Caco-2 (cell line): ENCODE measurements around the gene ZNF318. TPM values are rescaled to one million over a fixed set of nuclear protein-coding genes. Genes with fewer than 3 reads are reported as not detected.

Experiments used
- BruUV-seq: library from RNA; stranded (reverse); fragments of 400-500 nt; replicated peaks from 2 replicates; lab custom pipeline; 2021; lab: Mats Ljungman, UMichigan
- CTCF ChIA-PET: fragments of 300-600 bp; sonication (Branson Sonifier 250); formaldehyde crosslinking; loops from one replicate; lab custom pipeline; 2022; ENCODE audit warnings: antibody characterized with exemption; lab: Charles Lee
- POLR2A ChIA-PET: fragments of 300-600 bp; sonication (Branson Sonifier 250); formaldehyde crosslinking; loops from one replicate; lab custom pipeline; 2022; ENCODE audit warnings: antibody characterized with exemption; lab: Charles Lee
- DNase-seq, 2 experiments: peaks; one replicate each; pipeline versions ENCODE4 v3.0.0 to v3.0.0-alpha.2; 2020 to 2022
- H3K27me3 ChIP-seq: replicated peaks from 2 replicates; pipeline ENCODE4 v1.6.0; 2011; ENCODE audit warnings: low read length; ENCODE audit not compliant: control insufficient read depth, insufficient read depth
- H3K36me3 ChIP-seq: 2 replicates; pipeline ENCODE4 v1.5.1; 2011; ENCODE audit warnings: low read length; ENCODE audit not compliant: control insufficient read depth, insufficient read depth
- H3K4me1 ChIP-seq: fragments of 250-450 bp; sonication (Bioruptor Pico); 2 replicates; pipeline ENCODE4 v1.5.1; 2020; ENCODE audit warnings: mild to moderate bottlenecking
- H3K4me3 ChIP-seq: 2 replicates; pipeline ENCODE4 v1.5.1; 2011; ENCODE audit warnings: low read depth, mild to moderate bottlenecking, control low read depth, low read length
- H3K9me3 ChIP-seq: fragments of 250-450 bp; sonication (Bioruptor Pico); 2 replicates; pipeline ENCODE4 v1.5.1; 2020; ENCODE audit warnings: mild to moderate bottlenecking, moderate library complexity
- H3K27ac Mint-ChIP-seq: one replicate; pipeline ENCODE4 v1.8.0; 2022; ENCODE audit warnings: mixed read lengths; ENCODE audit not compliant: unreplicated experiment
- H3K27me3 Mint-ChIP-seq: one replicate; pipeline ENCODE4 v1.8.0; 2022; ENCODE audit warnings: mixed read lengths; ENCODE audit not compliant: insufficient read depth, unreplicated experiment
- H3K36me3 Mint-ChIP-seq: one replicate; pipeline ENCODE4 v1.8.0; 2022; ENCODE audit warnings: mild to moderate bottlenecking, mixed read lengths; ENCODE audit not compliant: insufficient read depth, unreplicated experiment
- H3K4me1 Mint-ChIP-seq: one replicate; pipeline ENCODE4 v1.8.0; 2022; ENCODE audit warnings: low read depth, mixed read lengths; ENCODE audit not compliant: unreplicated experiment
- H3K4me3 Mint-ChIP-seq: one replicate; pipeline ENCODE4 v1.8.0; 2022; ENCODE audit warnings: mild to moderate bottlenecking, moderate library complexity, mixed read lengths; ENCODE audit not compliant: unreplicated experiment
- H3K9me3 Mint-ChIP-seq: one replicate; pipeline ENCODE4 v1.8.0; 2022; ENCODE audit warnings: mixed read lengths; ENCODE audit not compliant: unreplicated experiment
- CTCF ChIP-seq, 2 experiments: fragments of 200-600 bp in 1 of 2; IDR thresholded peaks; 1 replicate in 1 of 2; 2 replicates in 1 of 2; pipeline versions ENCODE4 v1.5.1 to v1.8.0; 2011 to 2022; ENCODE audit warnings: antibody characterized with exemption in 1 of 2, control low read depth in 1 of 2, inconsistent platforms in 1 of 2, low read depth in 1 of 2, low read length in 1 of 2, mild to moderate bottlenecking in 1 of 2, moderate library complexity in 1 of 2; ENCODE audit not compliant: insufficient read depth in 1 of 2, severe bottlenecking in 1 of 2, unreplicated experiment in 1 of 2
- intact Hi-C: fragments of 100-400 bp; cut with micrococcal nuclease; formaldehyde crosslinking; loops from one replicate; pipeline ENCODE4 v1.10.0; 2022; ENCODE audit not compliant: unreplicated experiment
- total RNA-seq: library from RNA; stranded (reverse); gene quantifications from 2 replicates; pipeline ENCODE4 v1.2.3, GENCODE V29; 2022

Gene ZNF318
- total RNA-seq, 1 experiment from 2014 or later, result 11.7 TPM

- intact Hi-C loops, result no loop called here
These were observed 37.8 kb upstream of the ZNF318 start for GRCh38 chr6:43407296-43407695.

GRCh38 chr6:43405354-43405753, 35.9 kb upstream of the ZNF318 start:
- no TSS peak for BruUV-seq
- no peak for DNase-seq
- ChIA-PET CTCF (no interaction called here), POLR2A (no interaction called here)
- H3K9me3 Mint-ChIP-seq, result peaks cover 12% of the 10 kb centered on the region
- H3K27me3 Mint-ChIP-seq, result no peaks in the 10 kb centered on the region
- no peak for TF ChIP-seq CTCF (IDR thresholded peaks at IDR 0.05; ENCODE audit: insufficient read depth in 1 of 2, low read depth in 1 of 2, low read length in 1 of 2, severe bottlenecking in 1 of 2, unreplicated experiment in 1 of 2)
- peaks cover 13% of the 10 kb centered on the region for H3K4me1 Mint-ChIP-seq
- no peaks in the 10 kb centered on the region for H3K27me3 ChIP-seq
- no peaks in the 10 kb centered on the region for H3K9me3 ChIP-seq
- no peaks in the 10 kb centered on the region for H3K36me3 Mint-ChIP-seq
- H3K4me3 Mint-ChIP-seq, result no peak overlapping the region
- H3K27ac Mint-ChIP-seq, result no peak overlapping the region
- H3K4me3 ChIP-seq, result no peak overlapping the region
- no peaks in the 10 kb centered on the region for H3K36me3 ChIP-seq
- peaks cover 2% of the 10 kb centered on the region; the same call in 1 of the 2 replicates for H3K4me1 ChIP-seq
- intact Hi-C loops, result no loop called here

More at GRCh38 chr6:43407296-43407695, 37.8 kb upstream of the ZNF318 start:
- DNase-seq, result no peak
- no peaks in the 10 kb centered on the region for H3K9me3 ChIP-seq
- H3K4me3 Mint-ChIP-seq, result no peak overlapping the region
- no peaks in the 10 kb centered on the region for H3K27me3 ChIP-seq
- H3K27me3 Mint-ChIP-seq, result no peaks in the 10 kb centered on the region
- H3K27ac Mint-ChIP-seq, result no peak overlapping the region
- no peaks in the 10 kb centered on the region for H3K36me3 ChIP-seq
- no peaks in the 10 kb centered on the region for H3K4me1 ChIP-seq
- POLR2A ChIA-PET, result no interaction called here
- TF ChIP-seq CTCF (IDR thresholded peaks at IDR 0.05; ENCODE audit: insufficient read depth in 1 of 2, low read depth in 1 of 2, low read length in 1 of 2, severe bottlenecking in 1 of 2, unreplicated experiment in 1 of 2), result no peak
- BruUV-seq, result no TSS peak
- H3K4me3 ChIP-seq, result no peak overlapping the region
- no peaks in the 10 kb centered on the region for H3K36me3 Mint-ChIP-seq
- peaks cover 12% of the 10 kb centered on the region for H3K9me3 Mint-ChIP-seq
- CTCF ChIA-PET, result no interaction called here
- peaks cover 7% of the 10 kb centered on the region for H3K4me1 Mint-ChIP-seq

- H3K27me3 ChIP-seq, result no peaks in the 10 kb centered on the region
- H3K4me1 ChIP-seq, result peaks cover 17% of the 10 kb centered on the region
- Mint-ChIP-seq H3K4me1 (peaks cover 27% of the 10 kb centered on the region), H3K27me3 (no peaks in the 10 kb centered on the region), H3K27ac (no peak overlapping the region), H3K4me3 (no peak overlapping the region), H3K9me3 (peaks cover 12% of the 10 kb centered on the region), H3K36me3 (no peaks in the 10 kb centered on the region)
- no peaks in the 10 kb centered on the region for H3K36me3 ChIP-seq
- BruUV-seq, result no TSS peak
- no peak for TF ChIP-seq CTCF (IDR thresholded peaks at IDR 0.05; ENCODE audit: insufficient read depth in 1 of 2, low read depth in 1 of 2, low read length in 1 of 2, severe bottlenecking in 1 of 2, unreplicated experiment in 1 of 2)
- H3K4me3 ChIP-seq, result no peak overlapping the region
- H3K9me3 ChIP-seq, result no peaks in the 10 kb centered on the region
- ChIA-PET POLR2A (no interaction called here), CTCF (interaction anchor here (0.6 to 0.9 kb wide), 3 partner anchors 35 to 94 kb away, joined by 3 read pairs; no protein-coding TSS in a partner anchor)
- intact Hi-C loops, result no loop called here
- no peak for DNase-seq
These were observed 33.4 kb upstream of the ZNF318 start for GRCh38 chr6:43402820-43403219.
